ENCODE results near the gene MAFG. TPM values are rescaled to one million over a fixed set of nuclear protein-coding genes. Genes with fewer than 3 reads are reported as not detected.

Gene MAFG
- total and polyA plus RNA-seq, 9 of the 15 experiments (the other 6 are each of a cell fraction or from before 2014, with no cell fraction given): 1.1 to 58.1 (median 24.9) TPM

DNA sequence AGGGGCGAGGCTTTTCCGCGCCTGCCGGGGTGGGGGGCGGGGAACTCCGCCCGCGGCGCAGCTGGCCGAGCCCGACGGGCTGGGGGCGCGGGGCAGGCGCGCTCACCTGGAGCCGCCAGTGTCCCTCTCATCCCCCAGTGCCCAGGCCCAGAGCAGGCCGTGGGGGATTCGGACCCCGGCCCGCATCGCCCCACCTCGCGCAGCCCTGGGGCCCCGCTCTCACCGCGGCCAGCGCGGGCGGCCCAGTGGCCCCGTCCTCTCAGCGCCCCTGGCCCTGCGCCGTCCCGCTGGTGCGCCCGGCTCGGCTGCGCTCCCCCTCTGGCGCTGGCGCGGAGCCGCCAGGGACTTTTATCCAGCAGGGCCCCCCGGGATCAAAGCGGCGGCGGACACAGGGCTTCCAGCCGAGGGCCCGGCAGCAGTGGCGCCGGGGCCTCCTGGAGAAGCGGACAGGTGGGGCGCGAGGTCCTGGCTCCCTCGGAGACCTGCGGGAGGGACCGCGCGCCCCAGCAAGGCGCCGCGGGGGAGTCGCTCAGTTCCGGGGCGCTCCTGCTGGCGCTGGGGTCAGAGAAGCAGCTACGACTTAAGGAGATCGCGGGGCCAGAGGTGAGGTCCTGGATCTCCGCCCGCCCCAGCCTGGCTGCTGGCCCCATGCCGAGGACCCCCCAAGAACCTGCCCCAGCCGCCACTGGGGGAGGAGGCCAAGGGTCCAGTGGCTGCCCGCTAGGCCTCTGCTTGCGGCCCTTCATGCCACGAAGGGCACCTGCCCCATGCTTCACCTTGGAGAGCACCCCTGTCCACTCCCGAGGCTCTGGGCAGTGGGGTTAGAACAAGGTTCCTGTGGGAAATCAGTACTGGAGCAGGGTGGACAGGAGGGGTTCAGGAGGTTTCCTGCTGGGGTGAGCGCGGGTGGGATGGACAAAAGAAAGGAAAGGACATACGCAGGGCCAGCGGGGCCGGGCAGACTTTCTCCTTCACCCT is 34.3 kb upstream of the MAFG start (continued):
- TF ChIP-seq POLR2G (IDR thresholded peaks at IDR 0.05; ENCODE audit: low read depth, low read length): peak; percentile 42; the same call in 1 of the 2 replicates
- TF ChIP-seq HMGN3 (IDR thresholded peaks at IDR 0.05; ENCODE audit: borderline replicate concordance, extremely low read depth, insufficient read length, low read depth, low read length): peak; percentile 4
- TF ChIP-seq, protein P1, sequence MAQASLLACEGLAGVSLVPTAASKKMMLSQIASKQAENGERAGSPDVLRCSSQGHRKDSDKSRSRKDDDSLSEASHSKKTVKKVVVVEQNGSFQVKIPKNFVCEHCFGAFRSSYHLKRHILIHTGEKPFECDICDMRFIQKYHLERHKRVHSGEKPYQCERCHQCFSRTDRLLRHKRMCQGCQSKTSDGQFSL (CRISPR knock-in tag; IDR thresholded peaks at IDR 0.05): no peak
- TF ChIP-seq, protein P1 (tag; IDR thresholded peaks at IDR 0.05): peak in 1 of 2 experiments; percentile 81; a peak in 2 of 4 replicates

DNA sequence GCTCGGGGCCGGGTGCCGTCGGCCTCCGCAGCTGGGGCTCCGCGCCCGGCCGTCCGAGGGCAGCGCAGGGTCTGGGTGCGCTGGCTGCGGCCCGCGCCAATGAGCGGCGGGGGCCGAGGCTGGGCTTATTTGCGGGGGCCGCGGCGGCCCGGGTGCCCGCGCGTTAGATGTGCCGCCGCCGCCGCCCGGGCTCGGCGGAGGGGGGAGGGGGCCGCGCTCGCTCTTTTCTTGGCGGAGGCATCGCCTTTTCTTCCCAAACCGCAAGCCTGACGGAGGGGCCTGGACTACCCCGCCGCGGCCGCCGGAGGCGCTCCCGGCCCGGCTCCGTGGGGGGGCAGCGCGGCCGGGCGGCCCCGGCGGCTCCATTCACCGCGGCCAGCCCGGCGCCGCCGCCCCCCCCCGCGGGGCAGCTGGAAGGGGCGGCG is 33.6 kb upstream of the MAFG start, which contains the start of gene NOTUM:
NOTUM (minus strand) TSS at position 101 of the 425 bp plus-strand sequence. CDS start 278 bp downstream, outside the sequence.
- peak within 1 kb of the TSS; percentile 68 for H3K27ac ChIP-seq (ENCODE audit: extremely low read depth, low read depth, low read length)
- peak within 1 kb of the TSS; percentile 85 for H3K4me2 ChIP-seq (ENCODE audit: insufficient read depth, low read length)
- H4K20me1 ChIP-seq (replicated peaks; ENCODE audit: control insufficient read depth, insufficient read depth, low read length): no peaks in the 10 kb centered on the region
- peaks cover 7 to 78% of the 10 kb centered on the region in 2 experiments; a peak in 4 of 5 replicates for H3K4me1 ChIP-seq (replicated peaks in 1 of 2; ENCODE audit: control insufficient read depth in 2 of 2, insufficient read depth in 2 of 2, low read length in 2 of 2)
- peak within 1 kb of the TSS; percentile 91 for H2AFZ ChIP-seq (ENCODE audit: low read depth, low read length)
- intact Hi-C loops (cut with micrococcal nuclease): no loop called here
- ATAC-seq (peak; percentile 63), FAIRE-seq (no peak), DNase-seq (ENCODE audit: extremely low read depth in 1 of 4, low spot score in 3 of 4) (peak; percentile 72 to 84 (median 82))
- 1% methylated on average over 20 of the region's 65 CpGs for WGBS (ENCODE audit: insufficient coverage, low coverage, missing lambda C conversion rate)
- no peaks in the 10 kb centered on the region for H3K9me3 ChIP-seq (replicated peaks; ENCODE audit: control insufficient read depth, insufficient read depth, low read depth, low read length)
- H3K27me3 ChIP-seq (ENCODE audit: control insufficient read depth in 2 of 2, insufficient read depth in 2 of 2, low read length in 2 of 2): no peaks in the 10 kb centered on the region
- H3K9ac ChIP-seq (ENCODE audit: insufficient read depth in 1 of 2, low read depth in 2 of 2, low read length in 2 of 2): peak within 1 kb of the TSS; percentile 82 to 92
- peak within 1 kb of the TSS; percentile 58 for H3K4me3 ChIP-seq
- no TSS peak for BruUV-seq (replicated peaks)
- POLR2A ChIA-PET: interaction anchor here (0.5 to 1.6 kb wide), 6 partner anchors 21 to 373 kb away, joined by 3 to 7 read pairs (median 3); no protein-coding TSS in a partner anchor
- peaks cover 20% of the 10 kb centered on the region for H3K79me2 ChIP-seq (ENCODE audit: control insufficient read depth, insufficient read depth, low read length)
- in situ Hi-C loops (cut with MboI): no loop called here
- H3K36me3 ChIP-seq (ENCODE audit: control insufficient read depth, insufficient read depth, low read length): peaks cover 13% of the 10 kb centered on the region; the same call in 2 of the 3 replicates
- no peaks in the 10 kb centered on the region for H3K9me1 ChIP-seq (ENCODE audit: control insufficient read depth, insufficient read depth, low read length)
- CTCF ChIA-PET (ENCODE audit: low intra/inter-chr PET ratio): interaction anchor here (0.5 to 5.2 kb wide), 5 partner anchors 17 to 194 kb away, joined by 3 to 103 read pairs (median 3); partner anchors contain the start of genes ASPSCR1, CENPX and LRRC45
- TF ChIP-seq, protein P2, sequence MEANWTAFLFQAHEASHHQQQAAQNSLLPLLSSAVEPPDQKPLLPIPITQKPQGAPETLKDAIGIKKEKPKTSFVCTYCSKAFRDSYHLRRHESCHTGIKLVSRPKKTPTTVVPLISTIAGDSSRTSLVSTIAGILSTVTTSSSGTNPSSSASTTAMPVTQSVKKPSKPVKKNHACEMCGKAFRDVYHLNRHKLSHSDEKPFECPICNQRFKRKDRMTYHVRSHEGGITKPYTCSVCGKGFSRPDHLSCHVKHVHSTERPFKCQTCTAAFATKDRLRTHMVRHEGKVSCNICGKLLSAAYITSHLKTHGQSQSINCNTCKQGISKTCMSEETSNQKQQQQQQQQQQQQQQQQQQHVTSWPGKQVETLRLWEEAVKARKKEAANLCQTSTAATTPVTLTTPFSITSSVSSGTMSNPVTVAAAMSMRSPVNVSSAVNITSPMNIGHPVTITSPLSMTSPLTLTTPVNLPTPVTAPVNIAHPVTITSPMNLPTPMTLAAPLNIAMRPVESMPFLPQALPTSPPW (CRISPR knock-in tag; IDR thresholded peaks at IDR 0.05): peak; percentile 91
- TF ChIP-seq ZBTB7A (IDR thresholded peaks at IDR 0.05; ENCODE audit: borderline replicate concordance, control insufficient read depth, low read depth, low read length) (0 out of 2 replicates have a peak, but pooled peaks have one; percentile 71), ZNF644 (tag; IDR thresholded peaks at IDR 0.05; ENCODE audit: low read depth) (no peak), RB1 (IDR thresholded peaks at IDR 0.05; ENCODE audit: low read depth) (0 out of 2 replicates have a peak, but pooled peaks have one; percentile 25), NONO (IDR thresholded peaks at IDR 0.05; ENCODE audit: low read depth in 2 of 2, low read length in 1 of 2) (0 out of 4 replicates have a peak, but pooled peaks of 1 of the 2 experiments have one; percentile 26), SIN3A (IDR thresholded peaks at IDR 0.05; ENCODE audit: borderline replicate concordance in 2 of 2, control insufficient read depth in 1 of 2, low read depth in 2 of 2, low read length in 2 of 2) (0 out of 4 replicates have a peak, but pooled peaks of 1 of the 2 experiments have one; percentile 26), SIN3B (IDR thresholded peaks at IDR 0.05; ENCODE audit: low read depth) (peak; percentile 46; the same call in 1 of the 2 replicates)
- TF ChIP-seq, protein P3, sequence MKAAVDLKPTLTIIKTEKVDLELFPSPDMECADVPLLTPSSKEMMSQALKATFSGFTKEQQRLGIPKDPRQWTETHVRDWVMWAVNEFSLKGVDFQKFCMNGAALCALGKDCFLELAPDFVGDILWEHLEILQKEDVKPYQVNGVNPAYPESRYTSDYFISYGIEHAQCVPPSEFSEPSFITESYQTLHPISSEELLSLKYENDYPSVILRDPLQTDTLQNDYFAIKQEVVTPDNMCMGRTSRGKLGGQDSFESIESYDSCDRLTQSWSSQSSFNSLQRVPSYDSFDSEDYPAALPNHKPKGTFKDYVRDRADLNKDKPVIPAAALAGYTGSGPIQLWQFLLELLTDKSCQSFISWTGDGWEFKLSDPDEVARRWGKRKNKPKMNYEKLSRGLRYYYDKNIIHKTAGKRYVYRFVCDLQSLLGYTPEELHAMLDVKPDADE (conservative IDR thresholded peaks at IDR 0.05; ENCODE audit: control insufficient read depth, low read depth, low read length): 0 out of 2 replicates have a peak, but pooled peaks have one; percentile 47
